NCI-H2107 treated with DMSO at 0.1 percent for 48 hours (cell line): ENCODE results near the gene SYT2.
"Not testable (repeated sequence)": the region's sequence is repeated elsewhere in the genome, so short reads cannot be mapped to it uniquely, and the experiment has no call there.

ENCODE experiments used
- DNase-seq: peaks from one replicate; lab custom pipeline; 2025; ENCODE audit not compliant: unreplicated experiment; lab: John Stamatoyannopoulos, UW

SYT2 gene

DNA sequence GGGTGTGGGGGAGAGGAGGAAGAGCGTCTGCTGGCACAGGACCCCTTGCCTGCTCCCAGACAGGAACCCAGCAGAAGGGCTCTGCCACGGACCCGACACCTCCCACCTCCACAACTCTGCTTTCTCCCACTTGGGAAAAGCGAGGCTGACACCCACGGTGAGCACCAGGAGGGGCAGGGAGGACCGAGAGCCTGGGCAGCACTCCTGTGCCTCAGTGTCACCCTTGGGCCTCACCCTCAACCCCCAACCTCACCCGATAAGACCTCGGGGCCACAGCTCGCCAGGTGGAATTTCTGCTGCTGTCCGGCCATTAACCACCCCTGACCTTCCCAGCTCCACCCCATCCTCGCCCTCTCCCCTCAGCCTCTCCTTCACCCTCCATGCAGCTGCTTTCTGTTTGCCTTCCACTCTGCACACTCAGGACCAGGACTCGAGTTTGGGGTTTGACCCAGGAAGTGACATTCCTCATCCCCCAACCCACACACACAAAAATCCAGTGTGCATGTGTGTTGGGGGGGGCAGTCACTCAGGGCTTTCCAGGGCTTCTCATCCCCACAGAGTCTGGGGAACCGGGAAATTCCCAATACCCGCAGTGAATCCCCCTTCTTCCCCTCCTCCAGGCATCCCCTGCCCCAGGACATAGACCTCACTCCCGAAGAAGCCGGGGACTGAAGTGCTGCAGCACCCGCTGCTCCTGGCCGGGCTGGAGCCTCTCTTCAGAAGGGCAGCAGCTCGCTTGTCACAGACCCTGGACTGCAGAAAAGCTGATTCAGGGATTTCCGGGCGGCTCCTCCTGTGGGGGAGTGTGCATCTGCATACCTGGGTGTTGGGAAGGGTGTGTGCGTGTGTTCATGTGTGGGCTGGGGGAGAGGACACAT lies 65.8 kb downstream of the SYT2 start:
- DNase-seq, result no peak

- no peak for DNase-seq
Observed at GRCh38 chr1:202643397-202644218, 66.6 kb downstream of the SYT2 start.

DNA sequence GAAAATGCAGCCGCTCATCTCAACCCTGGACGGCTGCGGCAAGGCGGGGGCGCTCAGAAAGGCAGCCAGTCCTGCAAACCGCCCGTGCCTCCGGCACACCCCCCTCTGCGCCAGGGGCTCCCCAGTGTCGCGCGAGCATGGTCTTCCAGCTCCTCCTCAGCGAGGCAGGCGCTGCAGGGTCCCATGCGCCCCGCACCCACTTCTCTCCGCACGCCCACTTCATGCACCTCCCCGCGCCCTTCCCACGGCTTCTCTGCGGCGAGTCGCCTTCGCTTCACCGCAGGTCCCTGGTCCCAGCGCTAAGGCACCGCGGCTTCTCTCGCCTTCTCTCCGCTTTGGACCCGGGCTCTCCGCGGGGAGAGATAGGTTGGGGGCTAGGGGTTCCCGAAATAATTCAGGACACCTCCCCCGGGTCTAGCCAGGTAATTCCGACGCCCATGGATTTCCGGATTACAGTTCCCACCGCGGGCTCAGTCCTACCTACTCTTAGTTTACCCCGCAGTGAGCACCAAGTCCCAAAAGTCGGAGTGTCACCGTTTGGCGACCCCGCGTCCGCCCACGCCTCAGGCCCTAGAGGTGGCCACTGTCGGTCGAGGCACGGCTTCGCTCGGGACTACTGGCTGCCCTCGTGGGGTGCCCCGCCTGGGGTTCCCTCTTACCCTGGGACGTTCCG lies 67.5 kb downstream of the SYT2 start:
- DNase-seq, result no peak

DNA sequence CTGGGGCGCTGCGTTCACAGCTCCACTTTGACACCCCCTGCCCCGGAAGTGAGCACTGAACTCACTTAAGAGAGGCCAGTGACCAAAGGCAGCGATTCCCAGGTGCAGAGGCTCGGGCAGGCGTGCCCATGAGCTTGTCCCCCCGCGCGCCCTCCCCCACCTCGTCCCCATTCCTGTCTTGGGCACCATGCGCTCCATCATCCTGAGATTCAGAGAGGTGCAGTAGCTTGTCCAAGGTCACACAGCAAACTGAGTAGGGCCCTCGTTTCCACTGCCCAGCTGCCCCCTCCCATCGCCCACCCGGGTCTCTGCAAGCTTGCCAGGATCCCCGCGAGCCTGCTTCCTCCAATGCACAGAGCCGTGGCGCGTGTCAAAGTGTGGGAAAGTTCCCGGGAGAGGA lies 68.0 kb downstream of the SYT2 start:
- DNase-seq, result no peak

DNA sequence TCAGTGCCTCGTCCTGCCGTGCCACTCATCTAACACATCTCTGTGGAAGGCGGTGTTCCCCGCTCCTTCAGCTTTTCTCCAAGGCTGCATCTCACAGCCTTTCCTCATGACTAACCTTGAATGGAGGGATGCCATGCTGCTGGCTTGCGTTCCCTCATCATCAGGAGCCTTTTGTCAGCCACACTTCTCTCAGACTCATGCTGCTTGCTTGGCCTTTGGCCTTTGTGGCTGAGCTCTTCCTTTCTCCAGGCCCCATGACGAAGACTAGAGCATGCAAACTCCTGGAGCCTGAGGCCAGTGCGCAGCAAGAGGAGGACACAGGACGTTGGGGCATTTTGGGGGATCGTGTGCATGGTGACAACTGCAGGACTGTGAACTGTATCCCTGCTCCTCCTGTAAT lies 70.8 kb downstream of the SYT2 start:
- no peak for DNase-seq

DNA sequence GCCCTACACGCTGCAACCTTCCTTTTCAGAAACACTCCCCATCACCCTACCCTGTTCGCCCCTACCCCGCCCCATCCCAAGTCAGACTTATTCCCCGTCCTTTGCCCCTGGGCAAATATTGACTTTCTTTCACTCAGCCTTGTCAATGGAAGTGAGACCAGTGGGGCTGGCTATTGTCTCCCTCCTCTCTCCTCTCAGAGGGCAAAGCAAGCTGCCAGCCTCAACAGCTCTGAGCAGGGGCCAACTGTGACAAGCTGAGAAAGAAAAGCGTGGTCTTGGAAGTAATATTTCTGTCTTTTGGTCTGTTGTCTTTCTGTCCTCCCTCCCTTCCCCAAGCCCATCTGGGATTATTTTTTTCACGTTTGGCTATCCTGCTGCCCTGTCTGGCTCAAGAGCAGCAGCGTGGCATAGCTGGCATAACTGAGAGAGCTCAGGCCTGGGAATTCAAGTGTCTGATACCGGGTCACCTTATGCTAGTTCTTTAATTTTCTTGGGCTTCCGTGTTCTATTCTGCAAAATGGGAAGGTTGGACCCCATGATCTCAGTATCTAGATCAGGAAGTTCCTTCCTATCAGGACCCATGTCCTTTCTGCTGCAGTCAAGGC lies 71.5 kb downstream of the SYT2 start:
- not testable (repeated sequence) for DNase-seq

DNA sequence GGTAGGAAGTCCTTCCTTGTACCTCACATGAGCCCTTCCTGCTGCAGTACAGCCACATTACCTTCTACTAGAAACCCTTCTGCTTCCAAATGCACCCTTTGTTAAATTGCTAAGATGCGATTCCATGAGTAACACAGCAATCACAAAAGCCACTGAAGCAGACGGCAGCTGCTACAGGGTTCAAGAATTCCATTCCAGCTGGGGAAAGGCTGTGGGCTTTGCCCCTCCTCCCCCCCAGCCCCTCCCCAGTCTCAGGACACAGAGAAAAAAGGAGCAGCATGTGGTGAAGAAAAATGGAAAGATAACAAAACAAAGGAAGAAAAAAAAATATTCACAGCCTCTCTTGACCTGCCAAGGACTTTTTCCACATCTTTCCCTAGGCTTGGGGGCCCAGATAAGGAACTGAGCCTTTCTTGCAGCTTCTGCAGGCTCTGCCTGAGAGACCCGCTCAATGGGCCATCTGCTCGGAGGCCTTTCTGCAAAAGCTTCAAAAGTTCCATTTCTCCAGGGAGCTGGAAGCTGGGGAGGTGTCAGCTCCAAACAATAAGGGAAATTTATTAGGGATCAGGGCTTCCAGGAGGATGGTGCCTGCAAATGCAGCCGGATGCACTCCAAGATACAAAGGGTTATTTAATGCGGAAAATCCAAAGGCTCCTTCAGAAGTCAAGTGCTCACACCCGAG lies 72.1 kb downstream of the SYT2 start:
- no peak for DNase-seq

GRCh38 chr1:202637321-202638018 lies 72.8 kb downstream of the SYT2 start:
- not testable (repeated sequence) for DNase-seq

- not testable (repeated sequence) for DNase-seq
Observed at GRCh38 chr1:202636171-202636570, 74.1 kb downstream of the SYT2 start.

DNA sequence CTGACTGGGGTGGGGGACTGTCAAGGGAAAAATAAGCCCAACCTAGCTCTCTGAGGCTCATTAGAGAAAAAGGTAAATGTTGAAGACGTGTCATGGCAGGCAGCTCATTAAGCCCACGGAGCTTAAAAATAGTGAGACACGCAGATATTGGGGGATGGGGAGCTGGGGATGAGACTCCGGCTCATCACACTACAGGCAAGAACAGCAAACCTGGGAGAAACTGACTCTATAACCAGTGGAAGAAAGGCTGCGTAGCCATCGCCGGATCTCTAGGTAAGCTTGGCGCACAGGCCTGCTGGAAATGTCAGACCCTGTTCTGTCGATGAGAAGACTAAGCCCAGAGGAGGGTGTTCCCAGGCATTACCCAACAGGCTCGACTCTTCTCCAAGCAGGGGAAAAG lies 78.0 kb downstream of the SYT2 start:
- no peak for DNase-seq

DNA sequence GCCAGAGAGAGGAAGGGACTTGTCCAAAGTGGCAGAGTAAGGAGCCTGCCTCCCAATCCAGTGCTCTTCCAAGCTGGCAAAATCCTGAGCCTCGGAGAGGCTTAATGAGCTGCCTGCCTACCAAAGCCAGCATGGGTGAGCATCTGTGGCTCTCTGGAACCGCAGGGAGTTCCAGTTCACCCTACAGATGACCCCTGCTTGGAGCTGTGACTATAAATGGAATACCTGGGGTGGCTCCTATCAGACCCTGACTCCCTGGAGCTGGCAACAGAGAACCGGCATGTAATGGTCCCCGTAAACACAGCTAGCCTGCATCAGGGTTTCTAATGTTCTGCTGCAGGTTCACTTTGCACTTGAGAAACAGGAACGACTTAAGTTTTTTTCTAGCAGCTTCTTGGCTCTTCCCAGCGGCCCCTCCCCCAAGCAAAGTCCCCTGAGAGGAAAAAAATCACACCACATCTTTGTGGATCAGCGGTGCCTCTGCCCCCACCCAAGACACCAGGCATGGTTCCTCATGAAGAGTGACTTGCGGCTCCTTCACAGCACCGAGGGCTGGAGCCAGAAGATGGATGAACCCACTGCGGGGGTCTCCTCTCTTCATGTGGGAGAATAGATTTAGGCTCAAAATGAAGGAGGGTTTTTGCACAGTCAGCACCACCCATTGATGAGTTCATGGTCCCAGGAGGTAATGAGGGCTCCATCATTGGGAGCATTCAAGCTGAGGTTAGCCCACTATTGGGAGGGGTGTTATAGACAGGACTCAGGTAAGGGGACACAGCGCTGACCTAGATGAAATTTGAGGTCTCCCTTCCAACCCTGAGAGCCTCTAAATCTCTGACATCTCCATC lies 79.0 kb downstream of the SYT2 start:
- no peak for DNase-seq

DNA sequence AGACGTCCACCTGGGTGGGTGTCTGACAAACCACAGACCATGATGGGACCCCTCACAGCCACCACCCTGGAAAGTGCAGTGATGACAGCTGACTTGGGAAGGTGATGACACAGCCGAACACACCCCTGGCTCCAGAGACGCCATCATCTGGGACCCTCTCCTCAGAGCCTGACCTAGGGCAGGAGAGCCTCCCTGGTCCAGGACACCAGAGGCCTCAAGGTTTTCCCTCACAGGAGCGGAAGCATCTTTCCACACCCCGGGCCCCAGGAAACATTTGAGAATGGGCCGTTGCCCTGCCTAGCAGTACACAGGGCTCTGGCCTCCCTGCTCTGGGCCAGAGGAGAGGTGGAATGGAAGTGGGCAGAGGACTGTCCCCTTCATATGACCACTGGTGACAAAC lies 79.7 kb downstream of the SYT2 start:
- DNase-seq, result no peak

DNA sequence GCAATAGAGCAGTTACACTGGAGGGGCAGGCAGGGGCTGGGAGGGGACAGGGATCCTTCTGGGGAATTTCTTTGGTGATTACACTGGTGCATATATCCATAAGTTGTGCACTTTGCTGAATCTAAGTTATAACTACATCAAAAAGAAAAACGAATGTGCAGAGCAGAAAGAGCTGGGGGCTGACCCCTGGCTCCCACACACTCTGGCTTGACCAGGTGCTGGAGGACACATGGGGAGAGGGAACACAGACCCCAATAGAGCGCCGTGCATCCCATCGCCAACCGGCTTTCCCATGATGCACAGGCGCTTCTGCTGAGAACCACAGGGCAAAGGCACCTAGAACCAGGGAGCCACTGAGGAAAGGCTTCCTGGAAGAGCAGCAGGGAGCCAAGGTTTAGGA lies 80.2 kb downstream of the SYT2 start:
- DNase-seq, result not testable (repeated sequence)

DNA sequence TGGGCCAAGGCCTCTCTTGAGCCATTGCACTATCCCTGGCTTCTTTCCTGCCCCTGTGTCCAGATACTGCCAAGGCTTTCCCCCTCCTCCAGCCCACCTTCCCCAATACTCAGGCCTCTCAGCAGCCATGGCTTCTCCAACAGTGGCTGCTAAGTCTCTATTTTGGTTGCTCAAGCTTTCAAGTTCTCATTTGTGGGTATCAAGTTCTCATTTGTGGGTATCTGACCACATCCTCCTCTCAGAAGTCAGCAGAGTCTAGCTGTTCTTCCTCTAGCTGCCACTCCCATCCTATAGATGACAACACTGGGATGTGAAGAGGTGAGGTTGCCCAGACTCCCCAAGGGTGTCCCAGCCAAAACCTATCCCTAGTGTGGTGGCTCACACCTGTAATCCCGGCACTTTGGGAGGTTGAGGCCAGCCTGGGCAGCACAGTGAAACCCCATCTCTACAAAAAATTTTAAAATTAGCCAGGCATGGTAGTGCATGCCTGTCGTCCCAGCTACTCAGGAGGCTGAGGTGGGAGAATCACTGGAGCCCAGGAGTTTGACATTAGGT lies 80.9 kb downstream of the SYT2 start:
- not testable (repeated sequence) for DNase-seq

- no peak for DNase-seq
Observed at GRCh38 chr1:202628646-202629215, 81.5 kb downstream of the SYT2 start.

GRCh38 chr1:202627841-202628565 lies 82.3 kb downstream of the SYT2 start:
- no peak for DNase-seq

DNA sequence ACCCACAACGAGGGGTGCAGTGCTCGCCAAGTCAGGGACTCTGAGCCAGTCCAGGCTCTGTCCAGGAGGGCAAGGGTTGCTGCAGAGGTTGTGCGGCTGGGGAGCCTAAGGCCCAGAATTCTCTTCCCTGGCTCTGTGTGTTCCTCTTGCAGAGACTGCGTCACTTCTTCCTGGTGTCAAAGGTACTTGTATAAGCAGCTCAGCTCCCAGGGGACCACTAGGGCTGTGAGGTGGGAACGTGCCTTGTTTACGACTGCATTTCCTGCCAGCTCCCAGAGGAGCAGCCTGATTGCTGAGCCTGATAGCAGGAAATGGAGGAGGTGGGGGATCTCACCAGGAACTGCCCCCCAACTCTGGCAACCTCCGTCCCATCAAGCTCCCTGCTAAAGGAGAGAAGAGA lies 83.2 kb downstream of the SYT2 start:
- DNase-seq, result peak; percentile 80
